ENCODE data around the gene ENTHD1. TPM values are rescaled to one million over a fixed set of nuclear protein-coding genes. Genes with fewer than 3 reads are reported as not detected.

ENTHD1 gene
- total and polyA plus RNA-seq, 2 of the 4 experiments (the other 2 are of a cell fraction), result not detected

DNA sequence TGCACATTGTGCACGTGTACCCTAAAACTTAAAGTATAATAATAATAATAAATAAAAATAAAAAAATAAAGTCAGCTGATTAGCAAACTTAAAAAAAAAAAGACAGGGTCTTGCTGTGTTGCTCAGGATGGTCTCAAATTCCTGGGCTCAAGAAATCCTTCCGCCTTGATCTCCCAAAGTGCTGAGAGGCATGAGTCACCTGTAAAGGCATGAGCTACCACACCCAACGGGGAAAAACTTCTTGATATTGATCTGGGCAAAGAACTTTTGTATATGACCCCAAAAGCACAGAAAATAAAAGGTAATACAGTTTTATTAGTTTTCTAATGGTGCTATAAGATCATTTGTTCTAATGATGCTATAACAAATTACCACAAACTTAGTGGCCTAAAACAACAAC is 46.1 kb downstream of the ENTHD1 start:
- H3K23ac ChIP-seq (ENCODE audit: low read depth, low read length), result no peak overlapping the region
- no peak overlapping the region for H3K56ac ChIP-seq (ENCODE audit: extremely low read depth, insufficient read depth, low read length)
- BruUV-seq (replicated peaks), result no TSS peak
- no peak overlapping the region for H3K4me3 ChIP-seq (ENCODE audit: insufficient read depth, low read depth, low read length)
- dilution Hi-C loops (cut with HindIII; ENCODE audit: low sequenced_read_pairs, unreplicated experiment) (no loop called here), in situ Hi-C loops (cut with MboI; ENCODE audit: low sequenced_read_pairs) (no loop called here), intact Hi-C loops (cut with micrococcal nuclease) (no loop called here)
- TF ChIP-seq NFE2L2 (IDR thresholded peaks at IDR 0.05; ENCODE audit: low read depth, low read length) (no peak), MAZ (IDR thresholded peaks at IDR 0.05; ENCODE audit: borderline replicate concordance, low read depth, low read length) (no peak), SMC3 (IDR thresholded peaks at IDR 0.05; ENCODE audit: low read depth, low read length) (no peak), FOS (IDR thresholded peaks at IDR 0.05; ENCODE audit: low read depth, low read length) (no peak), MXI1 (IDR thresholded peaks at IDR 0.05; ENCODE audit: borderline replicate concordance, low read depth, low read length) (no peak), CHD1 (IDR thresholded peaks at IDR 0.05; ENCODE audit: low read depth, low read length) (no peak), RCOR1 (IDR thresholded peaks at IDR 0.05; ENCODE audit: insufficient replicate concordance, low read length) (no peak), ELK1 (IDR thresholded peaks at IDR 0.05; ENCODE audit: borderline replicate concordance, low read depth, low read length) (no peak), CEBPB (IDR thresholded peaks at IDR 0.05; ENCODE audit: low read depth, low read length) (no peak), MAFK (IDR thresholded peaks at IDR 0.05; ENCODE audit: low read depth, low read length) (no peak), BHLHE40 (IDR thresholded peaks at IDR 0.05; ENCODE audit: low read depth, low read length) (no peak), RFX5 (IDR thresholded peaks at IDR 0.05; ENCODE audit: low read depth, low read length) (no peak), CTCF (conservative IDR thresholded peaks at IDR 0.05; ENCODE audit: low read depth, low read length) (no peak), RAD21 (IDR thresholded peaks at IDR 0.05; ENCODE audit: low read length) (no peak), POLR2A (IDR thresholded peaks at IDR 0.05; ENCODE audit: low read depth, low read length) (no peak)
- TF ChIP-seq, protein P1, sequence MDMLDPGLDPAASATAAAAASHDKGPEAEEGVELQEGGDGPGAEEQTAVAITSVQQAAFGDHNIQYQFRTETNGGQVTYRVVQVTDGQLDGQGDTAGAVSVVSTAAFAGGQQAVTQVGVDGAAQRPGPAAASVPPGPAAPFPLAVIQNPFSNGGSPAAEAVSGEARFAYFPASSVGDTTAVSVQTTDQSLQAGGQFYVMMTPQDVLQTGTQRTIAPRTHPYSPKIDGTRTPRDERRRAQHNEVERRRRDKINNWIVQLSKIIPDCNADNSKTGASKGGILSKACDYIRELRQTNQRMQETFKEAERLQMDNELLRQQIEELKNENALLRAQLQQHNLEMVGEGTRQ (IDR thresholded peaks at IDR 0.05; ENCODE audit: low read depth, low read length), result no peak
- H4K8ac ChIP-seq (ENCODE audit: low read depth in 2 of 2, low read length in 2 of 2), result no peak overlapping the region
- no peak overlapping the region for H2BK15ac ChIP-seq (ENCODE audit: low read depth, low read length)
- H3K27ac ChIP-seq (ENCODE audit: insufficient read depth, low read length), result no peak overlapping the region
- H3K9me1 ChIP-seq (ENCODE audit: insufficient read depth, low read length), result no peaks in the 10 kb centered on the region
- H2BK120ac ChIP-seq (ENCODE audit: low read depth, low read length), result no peak overlapping the region
- no peaks in the 10 kb centered on the region for H3K36me3 ChIP-seq (ENCODE audit: control insufficient read depth, insufficient read depth, low read length)
- no peak overlapping the region for H3K4me2 ChIP-seq (ENCODE audit: low read depth, low read length)
- H3K9me3 ChIP-seq (ENCODE audit: control insufficient read depth, insufficient read depth, low read length), result no peaks in the 10 kb centered on the region
- no peak overlapping the region for H3K18ac ChIP-seq (ENCODE audit: low read depth, low read length)
- no peak overlapping the region for H3K9ac ChIP-seq (ENCODE audit: low read depth, low read length)
- WGBS, 2 experiments (ENCODE audit: extremely low coverage in 2 of 2, insufficient read length in 1 of 2), result no CpG with 5 or more reads among the region's 3 CpGs
- H4K5ac ChIP-seq (ENCODE audit: low read depth, low read length), result no peak overlapping the region
- H2BK20ac ChIP-seq (ENCODE audit: low read depth, low read length), result no peak overlapping the region
- H2BK5ac ChIP-seq (ENCODE audit: low read depth, low read length, poor library complexity, severe bottlenecking), result no peak overlapping the region
- H3K79me1 ChIP-seq (ENCODE audit: low read depth in 1 of 2, low read length in 2 of 2), result no peaks in the 10 kb centered on the region
- no peaks in the 10 kb centered on the region for H4K20me1 ChIP-seq (ENCODE audit: insufficient read depth, low read length)
- H2AFZ ChIP-seq (replicated peaks; ENCODE audit: low read length, poor library complexity), result no peak overlapping the region
- no peak overlapping the region for H2AK5ac ChIP-seq (ENCODE audit: low read depth, low read length)
- no peak overlapping the region for H4K91ac ChIP-seq (ENCODE audit: insufficient read depth, low read depth, low read length)
- ChIA-PET CTCF (no interaction called here), POLR2A (ENCODE audit: unreplicated experiment) (no interaction called here)
- H2AK9ac ChIP-seq (replicated peaks; ENCODE audit: low read depth, low read length, poor library complexity), result no peak overlapping the region
- H3K4ac ChIP-seq (ENCODE audit: low read depth, low read length), result no peak overlapping the region
- H3K4me1 ChIP-seq (ENCODE audit: control insufficient read depth, insufficient read depth, low read length), result no peaks in the 10 kb centered on the region
- DNase-seq, result no peak
- H3K27me3 ChIP-seq (ENCODE audit: control insufficient read depth, insufficient read depth, low read length), result peaks cover 16% of the 10 kb centered on the region
- H3K14ac ChIP-seq (replicated peaks; ENCODE audit: low read depth, low read length), result no peak overlapping the region
- ATAC-seq (ENCODE audit: low read depth), result no peak
